Neural cell (in vitro differentiated cells): ENCODE results near the gene FKBP1A. TPM values are rescaled to one million over a fixed set of nuclear protein-coding genes. Genes with fewer than 3 reads are reported as not detected.

Source experiments
- H2AFZ ChIP-seq: fragments of 200-600, 300-800 bp; sonication (generic), shearing (Covaris generic); 2 replicates; pipeline ENCODE4 v1.6.0; 2014; ENCODE audit warnings: low read depth, mild to moderate bottlenecking, antibody characterized with exemption, low read length, moderate library complexity
- H3F3A ChIP-seq: fragments of 200-600 bp; shearing (Covaris generic); 2 replicates; pipeline ENCODE4 v1.6.1; 2016; ENCODE audit warnings: mild to moderate bottlenecking, moderate library complexity, mixed read lengths, antibody characterized with exemption, low read length; ENCODE audit not compliant: insufficient read depth, poor library complexity, severe bottlenecking
- H3K27ac ChIP-seq: fragments of 200-600, 300-800 bp; sonication (generic), shearing (Covaris generic); 2 replicates; pipeline ENCODE4 v1.5.1; 2014; ENCODE audit warnings: mild to moderate bottlenecking, low read length, moderate library complexity
- H3K27me3 ChIP-seq: fragments of 300-800, 200-600 bp; sonication (generic), shearing (Covaris generic); 2 replicates; pipeline ENCODE4 v1.6.0; 2014; ENCODE audit warnings: mild to moderate bottlenecking, low read depth, low read length, moderate library complexity; ENCODE audit not compliant: insufficient read depth
- H3K36me3 ChIP-seq: fragments of 300-800, 200-600 bp; sonication (generic), shearing (Covaris generic); 2 replicates; pipeline ENCODE4 v1.5.1; 2014; ENCODE audit warnings: mild to moderate bottlenecking, antibody characterized with exemption, low read length, moderate library complexity; ENCODE audit not compliant: insufficient read depth
- H3K4me2 ChIP-seq: fragments of 300-800, 200-600 bp; sonication (generic), shearing (Covaris generic); 2 replicates; pipeline ENCODE4 v1.6.0; 2014; ENCODE audit warnings: mild to moderate bottlenecking, low read length
- H3K4me3 ChIP-seq: fragments of 300-800, 200-600 bp; sonication (generic), shearing (Covaris generic); 2 replicates; pipeline ENCODE4 v1.5.1; 2014; ENCODE audit warnings: mild to moderate bottlenecking, low read length, moderate library complexity
- H3K79me2 ChIP-seq: fragments of 200-600 bp; shearing (Covaris generic); replicated peaks from 2 replicates; pipeline ENCODE4 v1.6.0; 2014; ENCODE audit warnings: mild to moderate bottlenecking, low read length, moderate library complexity; ENCODE audit not compliant: insufficient read depth
- H3K9ac ChIP-seq: fragments of 300-800, 200-600 bp; sonication (generic), shearing (Covaris generic); 2 replicates; pipeline ENCODE4 v1.6.1; 2016; ENCODE audit warnings: mild to moderate bottlenecking, low read length, mixed read lengths
- H3K9me2 ChIP-seq: fragments of 200-600 bp; shearing (Covaris generic); 2 replicates; pipeline ENCODE4 v1.6.1; 2016; ENCODE audit warnings: mild to moderate bottlenecking, low read length, mixed read lengths; ENCODE audit not compliant: insufficient read depth
- H3K9me3 ChIP-seq: fragments of 200-600, 300-800 bp; sonication (generic), shearing (Covaris generic); 2 replicates; pipeline ENCODE4 v1.6.1; 2016; ENCODE audit warnings: mild to moderate bottlenecking, mixed run types, low read length, moderate library complexity, mixed read lengths
- H4K20me1 ChIP-seq: fragments of 200-600 bp; shearing (Covaris generic); 2 replicates; pipeline ENCODE4 v1.6.1; 2016; ENCODE audit warnings: mild to moderate bottlenecking, mixed run types; ENCODE audit not compliant: insufficient read depth
- EP300 ChIP-seq: fragments of 450-650 bp; conservative IDR thresholded peaks from 2 replicates; pipeline ENCODE4 v1.6.1; 2014; ENCODE audit warnings: antibody characterized with exemption, mild to moderate bottlenecking, moderate library complexity; ENCODE audit not compliant: poor library complexity, severe bottlenecking
- EZH2 ChIP-seq: fragments of 200-600, 300-800 bp; shearing (Covaris generic), sonication (generic); IDR thresholded peaks from 2 replicates; pipeline ENCODE4 v1.6.1; 2014; ENCODE audit warnings: antibody characterized with exemption, low read length, borderline replicate concordance, mild to moderate bottlenecking; ENCODE audit not compliant: insufficient read depth, poor library complexity, severe bottlenecking
- MXI1 ChIP-seq: fragments of 450-650 bp; conservative IDR thresholded peaks from 2 replicates; pipeline ENCODE4 v1.6.1; 2014; ENCODE audit warnings: antibody characterized with exemption, mild to moderate bottlenecking; ENCODE audit not compliant: poor library complexity, severe bottlenecking
- POLR2AphosphoS5 ChIP-seq: IDR thresholded peaks from 2 replicates; pipeline ENCODE4 v1.6.1; 2012
- RAD21 ChIP-seq: fragments of 450-650 bp; conservative IDR thresholded peaks from 2 replicates; pipeline ENCODE4 v1.6.1; 2014; ENCODE audit warnings: antibody characterized with exemption, mild to moderate bottlenecking, moderate library complexity
- SMC3 ChIP-seq: fragments of 450-650 bp; conservative IDR thresholded peaks from 2 replicates; pipeline ENCODE4 v1.6.1; 2014; ENCODE audit warnings: antibody characterized with exemption, mild to moderate bottlenecking, moderate library complexity; ENCODE audit not compliant: poor library complexity
- TAF1 ChIP-seq: IDR thresholded peaks from 2 replicates; pipeline ENCODE4 v1.6.1; 2012; ENCODE audit warnings: low read depth
- polyA plus RNA-seq: library from polyadenylated mRNA; depleted of rRNA; stranded (reverse); fragments of >200 nt; gene quantifications from 2 replicates; pipeline ENCODE4 v1.2.3, GENCODE V29; 2014
- TF ChIP-seq, protein P1 (sequence below): fragments of 450-650 bp; IDR thresholded peaks from 2 replicates; pipeline ENCODE4 v1.5.1; 2014; ENCODE audit warnings: antibody characterized with exemption, mild to moderate bottlenecking, moderate library complexity; ENCODE audit not compliant: poor library complexity, severe bottlenecking
- TF ChIP-seq, protein P2 (sequence below): IDR thresholded peaks from 2 replicates; pipeline ENCODE4 v1.6.1; 2012; ENCODE audit warnings: borderline replicate concordance

The FKBP1A gene
- polyA plus RNA-seq, 1 donor from 2014 or later, result 150 TPM

DNA sequence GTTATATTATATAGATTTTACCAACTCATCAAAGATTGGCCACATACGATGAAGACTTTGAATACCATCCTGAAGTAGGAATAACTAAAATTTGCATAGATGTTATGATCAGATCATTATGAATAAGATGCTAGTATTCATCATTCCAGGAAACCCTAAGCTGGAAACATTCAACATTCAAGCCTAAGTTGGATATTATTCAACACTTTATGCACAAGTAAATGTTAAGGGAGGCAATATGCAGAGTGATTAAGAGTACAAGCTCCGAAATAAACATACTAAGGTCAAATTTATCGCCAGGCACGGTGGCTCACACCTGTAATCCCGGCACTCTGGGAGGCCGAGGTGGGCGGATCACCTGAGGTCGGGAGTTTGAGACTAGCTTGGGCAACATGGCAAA lies 43.4 kb upstream of the FKBP1A start:
- no peak overlapping the region for H3K4me3 ChIP-seq
- H3K4me2 ChIP-seq, result no peak overlapping the region
- no peak overlapping the region for H3K27ac ChIP-seq
- no peaks in the 10 kb centered on the region for H3K79me2 ChIP-seq
- H2AFZ ChIP-seq, result no peak overlapping the region
- H3K9me3 ChIP-seq, result peaks cover 5% of the 10 kb centered on the region
- H3K36me3 ChIP-seq, result no peaks in the 10 kb centered on the region
- no peak overlapping the region for H3K9ac ChIP-seq
- no peaks in the 10 kb centered on the region for H3K27me3 ChIP-seq
- no peaks in the 10 kb centered on the region for H3F3A ChIP-seq
- TF ChIP-seq MXI1 (no peak), POLR2AphosphoS5 (no peak), SMC3 (no peak), RAD21 (no peak), EZH2 (no peak), TAF1 (no peak), EP300 (no peak)
- TF ChIP-seq, protein P1, sequence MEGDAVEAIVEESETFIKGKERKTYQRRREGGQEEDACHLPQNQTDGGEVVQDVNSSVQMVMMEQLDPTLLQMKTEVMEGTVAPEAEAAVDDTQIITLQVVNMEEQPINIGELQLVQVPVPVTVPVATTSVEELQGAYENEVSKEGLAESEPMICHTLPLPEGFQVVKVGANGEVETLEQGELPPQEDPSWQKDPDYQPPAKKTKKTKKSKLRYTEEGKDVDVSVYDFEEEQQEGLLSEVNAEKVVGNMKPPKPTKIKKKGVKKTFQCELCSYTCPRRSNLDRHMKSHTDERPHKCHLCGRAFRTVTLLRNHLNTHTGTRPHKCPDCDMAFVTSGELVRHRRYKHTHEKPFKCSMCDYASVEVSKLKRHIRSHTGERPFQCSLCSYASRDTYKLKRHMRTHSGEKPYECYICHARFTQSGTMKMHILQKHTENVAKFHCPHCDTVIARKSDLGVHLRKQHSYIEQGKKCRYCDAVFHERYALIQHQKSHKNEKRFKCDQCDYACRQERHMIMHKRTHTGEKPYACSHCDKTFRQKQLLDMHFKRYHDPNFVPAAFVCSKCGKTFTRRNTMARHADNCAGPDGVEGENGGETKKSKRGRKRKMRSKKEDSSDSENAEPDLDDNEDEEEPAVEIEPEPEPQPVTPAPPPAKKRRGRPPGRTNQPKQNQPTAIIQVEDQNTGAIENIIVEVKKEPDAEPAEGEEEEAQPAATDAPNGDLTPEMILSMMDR, result no peak
- TF ChIP-seq, protein P2, sequence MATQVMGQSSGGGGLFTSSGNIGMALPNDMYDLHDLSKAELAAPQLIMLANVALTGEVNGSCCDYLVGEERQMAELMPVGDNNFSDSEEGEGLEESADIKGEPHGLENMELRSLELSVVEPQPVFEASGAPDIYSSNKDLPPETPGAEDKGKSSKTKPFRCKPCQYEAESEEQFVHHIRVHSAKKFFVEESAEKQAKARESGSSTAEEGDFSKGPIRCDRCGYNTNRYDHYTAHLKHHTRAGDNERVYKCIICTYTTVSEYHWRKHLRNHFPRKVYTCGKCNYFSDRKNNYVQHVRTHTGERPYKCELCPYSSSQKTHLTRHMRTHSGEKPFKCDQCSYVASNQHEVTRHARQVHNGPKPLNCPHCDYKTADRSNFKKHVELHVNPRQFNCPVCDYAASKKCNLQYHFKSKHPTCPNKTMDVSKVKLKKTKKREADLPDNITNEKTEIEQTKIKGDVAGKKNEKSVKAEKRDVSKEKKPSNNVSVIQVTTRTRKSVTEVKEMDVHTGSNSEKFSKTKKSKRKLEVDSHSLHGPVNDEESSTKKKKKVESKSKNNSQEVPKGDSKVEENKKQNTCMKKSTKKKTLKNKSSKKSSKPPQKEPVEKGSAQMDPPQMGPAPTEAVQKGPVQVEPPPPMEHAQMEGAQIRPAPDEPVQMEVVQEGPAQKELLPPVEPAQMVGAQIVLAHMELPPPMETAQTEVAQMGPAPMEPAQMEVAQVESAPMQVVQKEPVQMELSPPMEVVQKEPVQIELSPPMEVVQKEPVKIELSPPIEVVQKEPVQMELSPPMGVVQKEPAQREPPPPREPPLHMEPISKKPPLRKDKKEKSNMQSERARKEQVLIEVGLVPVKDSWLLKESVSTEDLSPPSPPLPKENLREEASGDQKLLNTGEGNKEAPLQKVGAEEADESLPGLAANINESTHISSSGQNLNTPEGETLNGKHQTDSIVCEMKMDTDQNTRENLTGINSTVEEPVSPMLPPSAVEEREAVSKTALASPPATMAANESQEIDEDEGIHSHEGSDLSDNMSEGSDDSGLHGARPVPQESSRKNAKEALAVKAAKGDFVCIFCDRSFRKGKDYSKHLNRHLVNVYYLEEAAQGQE, result no peak
- H4K20me1 ChIP-seq, result no peaks in the 10 kb centered on the region
- no peaks in the 10 kb centered on the region for H3K9me2 ChIP-seq

DNA sequence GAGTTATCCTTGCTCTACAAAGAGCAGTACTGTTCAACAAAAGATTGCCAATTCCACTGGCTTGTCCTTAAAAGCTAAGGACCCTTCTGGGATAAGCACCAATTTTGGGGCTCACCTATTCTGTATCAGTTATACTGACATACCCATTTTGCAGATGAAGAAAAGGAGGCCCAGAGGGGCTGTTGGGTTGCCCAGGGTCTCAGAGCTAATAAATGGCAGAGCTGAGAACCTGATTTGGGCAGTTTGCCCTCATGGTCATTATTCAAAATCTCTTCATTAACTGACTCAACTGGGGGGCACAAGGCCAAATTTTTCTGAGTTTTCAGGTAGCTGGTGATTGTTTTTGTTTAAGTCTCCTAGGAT lies 42.5 kb upstream of the FKBP1A start:
- Histone ChIP-seq H3F3A (no peaks in the 10 kb centered on the region), H3K4me2 (no peak overlapping the region), H3K36me3 (no peaks in the 10 kb centered on the region), H3K27me3 (no peaks in the 10 kb centered on the region), H3K9me2 (no peaks in the 10 kb centered on the region), H3K79me2 (no peaks in the 10 kb centered on the region), H4K20me1 (no peaks in the 10 kb centered on the region), H3K9me3 (peaks cover 5% of the 10 kb centered on the region), H2AFZ (no peak overlapping the region), H3K4me3 (no peak overlapping the region), H3K9ac (no peak overlapping the region), H3K27ac (no peak overlapping the region)
- TF ChIP-seq EP300 (no peak), RAD21 (no peak), POLR2AphosphoS5 (no peak), TAF1 (no peak), EZH2 (no peak), SMC3 (no peak), MXI1 (no peak)
- TF ChIP-seq, protein P2, result no peak
- TF ChIP-seq, protein P1, result no peak
